ENCODE data around the gene IRF9.

IRF9 gene

DNA sequence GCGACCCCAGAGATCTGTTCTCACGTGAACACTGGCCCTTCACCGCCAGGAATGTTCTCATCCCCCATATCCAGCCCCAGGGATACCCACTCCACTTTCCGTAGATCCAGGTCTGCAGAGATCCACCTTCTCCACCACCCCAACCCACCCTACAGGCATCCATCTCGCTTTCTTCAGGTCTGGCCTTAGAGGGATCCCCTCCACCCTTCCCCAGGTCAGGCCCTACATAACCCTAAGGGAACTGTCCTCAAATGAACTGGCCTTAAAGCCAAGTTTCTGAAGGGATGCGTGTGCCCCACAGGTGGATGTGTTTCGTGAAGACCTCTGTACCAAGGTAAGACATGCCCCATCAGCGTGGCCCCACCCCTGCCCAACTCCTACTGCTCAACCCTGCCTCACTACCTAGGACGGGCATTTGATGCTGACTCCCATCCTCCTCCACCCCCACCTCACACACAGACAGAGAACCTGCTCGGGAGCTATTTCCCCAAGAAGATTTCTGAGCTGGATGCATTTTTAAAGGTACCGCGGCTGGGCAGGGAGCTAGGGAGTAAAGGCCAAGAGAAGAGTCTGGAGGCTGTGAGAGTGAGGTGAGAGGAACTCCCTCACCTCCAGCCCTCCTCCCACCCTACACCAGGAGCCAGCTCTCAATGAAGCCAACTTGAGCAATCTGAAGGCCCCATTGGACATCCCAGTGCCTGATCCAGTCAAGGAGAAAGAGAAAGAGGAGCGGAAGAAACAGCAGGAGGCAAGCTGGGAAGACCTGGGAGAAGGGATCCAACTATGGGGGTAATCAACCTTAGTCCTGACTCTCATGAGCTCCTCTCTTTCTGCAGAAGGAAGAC lies 24.2 kb upstream of the IRF9 start (continued):
- TF ChIP-seq ZNF843 (tag by site-specific recombination; IDR thresholded peaks at IDR 0.05) = no peak
- TF ChIP-seq, protein P1, sequence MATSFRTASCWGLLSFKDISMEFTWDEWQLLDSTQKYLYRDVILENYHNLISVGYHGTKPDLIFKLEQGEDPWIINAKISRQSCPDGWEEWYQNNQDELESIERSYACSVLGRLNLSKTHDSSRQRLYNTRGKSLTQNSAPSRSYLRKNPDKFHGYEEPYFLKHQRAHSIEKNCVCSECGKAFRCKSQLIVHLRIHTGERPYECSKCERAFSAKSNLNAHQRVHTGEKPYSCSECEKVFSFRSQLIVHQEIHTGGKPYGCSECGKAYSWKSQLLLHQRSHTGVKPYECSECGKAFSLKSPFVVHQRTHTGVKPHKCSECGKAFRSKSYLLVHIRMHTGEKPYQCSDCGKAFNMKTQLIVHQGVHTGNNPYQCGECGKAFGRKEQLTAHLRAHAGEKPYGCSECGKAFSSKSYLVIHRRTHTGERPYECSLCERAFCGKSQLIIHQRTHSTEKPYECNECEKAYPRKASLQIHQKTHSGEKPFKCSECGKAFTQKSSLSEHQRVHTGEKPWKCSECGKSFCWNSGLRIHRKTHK (tag by site-specific recombination; IDR thresholded peaks at IDR 0.05) = no peak
- no peak for TF ChIP-seq PRDM1 (tag by site-specific recombination; IDR thresholded peaks at IDR 0.05)
- TF ChIP-seq SCRT2 (tag by site-specific recombination; IDR thresholded peaks at IDR 0.05) = peak; percentile 65

DNA sequence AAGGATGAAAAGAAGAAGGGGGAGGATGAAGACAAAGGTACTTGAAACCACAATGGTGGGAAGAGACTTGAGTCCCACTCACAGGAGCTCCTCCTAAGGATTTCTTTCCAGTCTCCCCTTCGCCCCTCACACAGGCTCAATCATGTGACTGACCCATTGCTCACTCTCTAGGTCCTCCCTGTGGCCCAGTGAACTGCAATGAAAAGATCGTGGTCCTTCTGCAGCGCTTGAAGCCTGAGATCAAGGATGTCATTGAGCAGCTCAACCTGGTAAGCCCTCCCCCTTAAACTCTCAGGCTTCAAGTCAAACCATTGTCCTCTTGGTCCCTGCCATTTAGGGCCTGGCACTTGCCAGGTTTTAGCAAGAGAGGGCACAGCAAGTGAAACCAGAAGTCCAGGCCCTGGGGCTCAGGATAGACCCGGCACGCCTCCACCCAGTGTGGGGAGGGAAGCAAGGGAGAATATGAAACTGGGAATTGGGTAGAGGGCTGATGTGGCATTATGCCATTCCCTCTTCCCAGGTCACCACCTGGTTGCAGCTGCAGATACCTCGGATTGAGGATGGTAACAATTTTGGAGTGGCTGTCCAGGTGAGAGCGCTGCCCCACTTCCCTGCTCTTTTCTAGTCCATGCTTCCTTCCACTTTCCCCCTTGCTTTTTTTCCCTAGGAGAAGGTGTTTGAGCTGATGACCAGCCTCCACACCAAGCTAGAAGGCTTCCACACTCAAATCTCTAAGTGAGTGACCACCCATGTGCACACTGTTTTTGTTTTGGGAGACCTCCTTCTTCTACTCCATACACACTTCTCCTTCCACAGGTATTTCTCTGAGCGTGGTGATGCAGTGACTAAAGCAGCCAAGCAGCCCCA lies 23.3 kb upstream of the IRF9 start:
- H3K9me3 ChIP-seq (ENCODE audit: control insufficient read depth, insufficient read depth, low read depth, low read length) = no peaks in the 10 kb centered on the region
- H3K36me3 ChIP-seq (ENCODE audit: control insufficient read depth in 2 of 2, insufficient read depth in 1 of 2, low read length in 2 of 2) = peaks cover 11 to 27% of the 10 kb centered on the region in 2 experiments
- ChIA-PET CTCF (interaction anchor here (0.6 to 1.2 kb wide), 5 partner anchors 8 to 294 kb away, joined by 3 to 4 read pairs (median 3); partner anchors contain the start of genes CIDEB, IRF9 and PSME2), POLR2A (interaction anchor here (0.6 to 7.3 kb wide), 7 partner anchors 9 to 75 kb away, joined by 3 to 163 read pairs (median 21); partner anchors contain the start of genes CHMP4A, DCAF11, IRF9 and NRL)
- TF ChIP-seq, protein P2, sequence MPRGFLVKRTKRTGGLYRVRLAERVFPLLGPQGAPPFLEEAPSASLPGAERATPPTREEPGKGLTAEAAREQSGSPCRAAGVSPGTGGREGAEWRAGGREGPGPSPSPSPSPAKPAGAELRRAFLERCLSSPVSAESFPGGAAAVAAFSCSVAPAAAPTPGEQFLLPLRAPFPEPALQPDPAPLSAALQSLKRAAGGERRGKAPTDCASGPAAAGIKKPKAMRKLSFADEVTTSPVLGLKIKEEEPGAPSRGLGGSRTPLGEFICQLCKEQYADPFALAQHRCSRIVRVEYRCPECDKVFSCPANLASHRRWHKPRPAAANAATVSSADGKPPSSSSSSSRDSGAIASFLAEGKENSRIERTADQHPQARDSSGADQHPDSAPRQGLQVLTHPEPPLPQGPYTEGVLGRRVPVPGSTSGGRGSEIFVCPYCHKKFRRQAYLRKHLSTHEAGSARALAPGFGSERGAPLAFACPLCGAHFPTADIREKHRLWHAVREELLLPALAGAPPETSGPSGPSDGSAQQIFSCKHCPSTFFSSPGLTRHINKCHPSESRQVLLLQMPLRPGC (tag by site-specific recombination; IDR thresholded peaks at IDR 0.05) = no peak
- TF ChIP-seq, protein P3, sequence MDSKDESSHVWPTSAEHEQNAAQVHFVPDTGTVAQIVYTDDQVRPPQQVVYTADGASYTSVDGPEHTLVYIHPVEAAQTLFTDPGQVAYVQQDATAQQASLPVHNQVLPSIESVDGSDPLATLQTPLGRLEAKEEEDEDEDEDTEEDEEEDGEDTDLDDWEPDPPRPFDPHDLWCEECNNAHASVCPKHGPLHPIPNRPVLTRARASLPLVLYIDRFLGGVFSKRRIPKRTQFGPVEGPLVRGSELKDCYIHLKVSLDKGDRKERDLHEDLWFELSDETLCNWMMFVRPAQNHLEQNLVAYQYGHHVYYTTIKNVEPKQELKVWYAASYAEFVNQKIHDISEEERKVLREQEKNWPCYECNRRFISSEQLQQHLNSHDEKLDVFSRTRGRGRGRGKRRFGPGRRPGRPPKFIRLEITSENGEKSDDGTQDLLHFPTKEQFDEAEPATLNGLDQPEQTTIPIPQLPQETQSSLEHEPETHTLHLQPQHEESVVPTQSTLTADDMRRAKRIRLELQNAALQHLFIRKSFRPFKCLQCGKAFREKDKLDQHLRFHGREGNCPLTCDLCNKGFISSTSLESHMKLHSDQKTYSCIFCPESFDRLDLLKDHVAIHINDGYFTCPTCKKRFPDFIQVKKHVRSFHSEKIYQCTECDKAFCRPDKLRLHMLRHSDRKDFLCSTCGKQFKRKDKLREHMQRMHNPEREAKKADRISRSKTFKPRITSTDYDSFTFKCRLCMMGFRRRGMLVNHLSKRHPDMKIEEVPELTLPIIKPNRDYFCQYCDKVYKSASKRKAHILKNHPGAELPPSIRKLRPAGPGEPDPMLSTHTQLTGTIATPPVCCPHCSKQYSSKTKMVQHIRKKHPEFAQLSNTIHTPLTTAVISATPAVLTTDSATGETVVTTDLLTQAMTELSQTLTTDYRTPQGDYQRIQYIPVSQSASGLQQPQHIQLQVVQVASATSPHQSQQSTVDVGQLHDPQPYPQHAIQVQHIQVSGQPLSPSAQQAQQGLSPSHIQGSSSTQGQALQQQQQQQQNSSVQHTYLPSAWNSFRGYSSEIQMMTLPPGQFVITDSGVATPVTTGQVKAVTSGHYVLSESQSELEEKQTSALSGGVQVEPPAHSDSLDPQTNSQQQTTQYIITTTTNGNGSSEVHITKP (tag by site-specific recombination; IDR thresholded peaks at IDR 0.05) = peak; percentile 78; the same call in 1 of the 2 replicates
- TF ChIP-seq PRDM1 (tag by site-specific recombination; IDR thresholded peaks at IDR 0.05) = 0 out of 2 replicates have a peak, but pooled peaks have one; percentile 17
- TF ChIP-seq, protein P4, sequence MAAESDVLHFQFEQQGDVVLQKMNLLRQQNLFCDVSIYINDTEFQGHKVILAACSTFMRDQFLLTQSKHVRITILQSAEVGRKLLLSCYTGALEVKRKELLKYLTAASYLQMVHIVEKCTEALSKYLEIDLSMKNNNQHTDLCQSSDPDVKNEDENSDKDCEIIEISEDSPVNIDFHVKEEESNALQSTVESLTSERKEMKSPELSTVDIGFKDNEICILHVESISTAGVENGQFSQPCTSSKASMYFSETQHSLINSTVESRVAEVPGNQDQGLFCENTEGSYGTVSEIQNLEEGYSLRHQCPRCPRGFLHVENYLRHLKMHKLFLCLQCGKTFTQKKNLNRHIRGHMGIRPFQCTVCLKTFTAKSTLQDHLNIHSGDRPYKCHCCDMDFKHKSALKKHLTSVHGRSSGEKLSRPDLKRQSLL (tag by site-specific recombination; IDR thresholded peaks at IDR 0.05) = 0 out of 2 replicates have a peak, but pooled peaks have one; percentile 9
- TF ChIP-seq, protein P5, sequence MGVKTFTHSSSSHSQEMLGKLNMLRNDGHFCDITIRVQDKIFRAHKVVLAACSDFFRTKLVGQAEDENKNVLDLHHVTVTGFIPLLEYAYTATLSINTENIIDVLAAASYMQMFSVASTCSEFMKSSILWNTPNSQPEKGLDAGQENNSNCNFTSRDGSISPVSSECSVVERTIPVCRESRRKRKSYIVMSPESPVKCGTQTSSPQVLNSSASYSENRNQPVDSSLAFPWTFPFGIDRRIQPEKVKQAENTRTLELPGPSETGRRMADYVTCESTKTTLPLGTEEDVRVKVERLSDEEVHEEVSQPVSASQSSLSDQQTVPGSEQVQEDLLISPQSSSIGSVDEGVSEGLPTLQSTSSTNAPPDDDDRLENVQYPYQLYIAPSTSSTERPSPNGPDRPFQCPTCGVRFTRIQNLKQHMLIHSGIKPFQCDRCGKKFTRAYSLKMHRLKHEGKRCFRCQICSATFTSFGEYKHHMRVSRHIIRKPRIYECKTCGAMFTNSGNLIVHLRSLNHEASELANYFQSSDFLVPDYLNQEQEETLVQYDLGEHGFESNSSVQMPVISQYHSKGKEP (tag by site-specific recombination; IDR thresholded peaks at IDR 0.05) = no peak
- TF ChIP-seq ZNF654 (tag by site-specific recombination; IDR thresholded peaks at IDR 0.05; ENCODE audit: low read depth) = no peak
- TF ChIP-seq, protein P6, sequence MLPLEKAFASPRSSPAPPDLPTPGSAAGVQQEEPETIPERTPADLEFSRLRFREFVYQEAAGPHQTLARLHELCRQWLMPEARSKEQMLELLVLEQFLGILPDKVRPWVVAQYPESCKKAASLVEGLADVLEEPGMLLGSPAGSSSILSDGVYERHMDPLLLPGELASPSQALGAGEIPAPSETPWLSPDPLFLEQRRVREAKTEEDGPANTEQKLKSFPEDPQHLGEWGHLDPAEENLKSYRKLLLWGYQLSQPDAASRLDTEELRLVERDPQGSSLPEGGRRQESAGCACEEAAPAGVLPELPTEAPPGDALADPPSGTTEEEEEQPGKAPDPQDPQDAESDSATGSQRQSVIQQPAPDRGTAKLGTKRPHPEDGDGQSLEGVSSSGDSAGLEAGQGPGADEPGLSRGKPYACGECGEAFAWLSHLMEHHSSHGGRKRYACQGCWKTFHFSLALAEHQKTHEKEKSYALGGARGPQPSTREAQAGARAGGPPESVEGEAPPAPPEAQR (tag by site-specific recombination; IDR thresholded peaks at IDR 0.05) = no peak
- no peak for TF ChIP-seq WT1 (tag by site-specific recombination; IDR thresholded peaks at IDR 0.05)
- no peak for TF ChIP-seq ZNF658 (tag by site-specific recombination; IDR thresholded peaks at IDR 0.05)
- H3K4me3 ChIP-seq (ENCODE audit: low read depth, low read length) = no peak overlapping the region
- H3K4me1 ChIP-seq (ENCODE audit: control insufficient read depth, insufficient read depth, low read length) = peaks cover 4% of the 10 kb centered on the region; the same call in 1 of the 2 replicates
- H3K27ac ChIP-seq (ENCODE audit: extremely low read depth, low read depth, low read length) = no peak overlapping the region
